Hepatocyte (in vitro differentiated cells): ENCODE results near the gene SIX3.

ENCODE experiments used
- CTCF ChIP-seq: fragments of 200-600 bp; sonication (generic); IDR thresholded peaks from 2 replicates; pipeline ENCODE4 v1.5.1; 2016; ENCODE audit warnings: antibody characterized with exemption, mild to moderate bottlenecking; ENCODE audit not compliant: poor library complexity
- EZH2phosphoT487 ChIP-seq: fragments of 200-600 bp; sonication (generic); IDR thresholded peaks from one replicate; pipeline ENCODE4 v1.6.1; 2018; ENCODE audit warnings: antibody characterized with exemption, mild to moderate bottlenecking, low read depth, moderate library complexity; ENCODE audit not compliant: unreplicated experiment, severe bottlenecking

GRCh38 chr2:44932564-44933392 is 8.7 kb upstream of the SIX3 start:
- TF ChIP-seq CTCF (no peak), EZH2phosphoT487 (peak; percentile 10)
